ENCODE measurements around the gene TAF1L.

Gene TAF1L

GRCh38 chr9:32590898-32591297 is 44.6 kb downstream of the TAF1L start:
- DNase-seq (ENCODE audit: low spot score) = no peak

- DNase-seq (ENCODE audit: low spot score) = no peak
Measured at GRCh38 chr9:32590476-32590875, 45.0 kb downstream of the TAF1L start.

- peak; percentile 39 for DNase-seq (ENCODE audit: low spot score)
Measured at GRCh38 chr9:32589083-32589723, 46.3 kb downstream of the TAF1L start.

GRCh38 chr9:32587901-32588300 is 47.6 kb downstream of the TAF1L start:
- no peak for DNase-seq (ENCODE audit: low spot score)

GRCh38 chr9:32584784-32585183 is 50.7 kb downstream of the TAF1L start:
- no peak for DNase-seq (ENCODE audit: low spot score)

GRCh38 chr9:32581512-32582143 is 53.8 kb downstream of the TAF1L start:
- peak; percentile 35 for DNase-seq (ENCODE audit: low spot score)

- DNase-seq (ENCODE audit: low spot score) = no peak
Measured at GRCh38 chr9:32580631-32581300, 54.7 kb downstream of the TAF1L start.

GRCh38 chr9:32579706-32580331 is 55.6 kb downstream of the TAF1L start:
- DNase-seq (ENCODE audit: low spot score) = no peak
